GM21737 (cell line): ENCODE measurements around the gene CLCN3.
"Not testable (repeated sequence)": the region's sequence is repeated elsewhere in the genome, so short reads cannot be mapped to it uniquely, and the experiment has no call there.

ENCODE experiments used
- ATAC-seq: cut with Tn5 transposase; IDR thresholded peaks from one replicate; pipeline ENCODE4 v1.9.1; 2021; ENCODE audit warnings: mild to moderate bottlenecking, moderate library complexity; ENCODE audit not compliant: unreplicated experiment

Gene CLCN3

GRCh38 chr4:169770416-169770815 is 150.0 kb downstream of the CLCN3 start:
- no peak for ATAC-seq

DNA sequence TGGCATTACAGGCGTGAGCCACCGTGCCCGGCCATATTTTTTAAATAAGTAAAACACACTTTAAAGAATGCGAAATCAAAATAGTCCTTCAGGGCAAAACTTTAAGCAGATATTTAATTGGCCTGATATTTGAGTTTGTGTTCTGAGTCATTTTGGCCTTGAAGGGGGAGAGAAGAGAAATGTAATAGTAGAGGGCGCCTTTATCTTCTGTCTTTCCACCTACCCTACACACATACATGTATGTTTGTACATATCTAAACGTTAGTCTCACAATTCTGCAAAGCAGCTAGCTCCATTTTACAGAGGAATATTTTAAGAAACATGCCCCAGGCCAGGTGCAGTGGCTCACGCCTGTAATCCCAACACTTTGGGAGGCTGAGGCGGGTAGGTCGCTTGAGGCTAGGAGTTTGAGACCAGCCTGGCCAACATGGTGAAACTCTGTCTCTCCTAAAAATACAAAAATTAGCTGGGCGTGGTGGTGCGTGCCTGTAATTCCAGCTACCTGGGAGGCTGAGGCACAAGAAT is 151.2 kb downstream of the CLCN3 start:
- not testable (repeated sequence) for ATAC-seq
